ENCODE data around the gene ZGPAT.
"Not testable (repeated sequence)": the region's sequence is repeated elsewhere in the genome, so short reads cannot be mapped to it uniquely, and the experiment has no call there.

Gene ZGPAT

GRCh38 chr20:63703471-63703975 is 4.3 kb upstream of the ZGPAT start:
- no peak for DNase-seq

GRCh38 chr20:63703976-63704748 is 3.7 kb upstream of the ZGPAT start:
- DNase-seq: no peak

- DNase-seq: no peak
Measured at GRCh38 chr20:63704749-63705117, 3.1 kb upstream of the ZGPAT start.

- no peak for DNase-seq
Measured at GRCh38 chr20:63705232-63706026, 2.4 kb upstream of the ZGPAT start.

- DNase-seq: no peak
Measured at GRCh38 chr20:63706027-63706695, 1.7 kb upstream of the ZGPAT start.

- peak; percentile 74 for DNase-seq
Measured at GRCh38 chr20:63706852-63707557, 834 bp upstream of the ZGPAT start.

GRCh38 chr20:63708301-63709148 is 686 bp downstream of the ZGPAT start:
- DNase-seq: no peak

- DNase-seq: no peak
Measured at GRCh38 chr20:63709149-63709527, 1.3 kb downstream of the ZGPAT start.

GRCh38 chr20:63711085-63711645 is 3.3 kb downstream of the ZGPAT start:
- DNase-seq: no peak

- no peak for DNase-seq
Measured at GRCh38 chr20:63712191-63712590, 4.4 kb downstream of the ZGPAT start.

GRCh38 chr20:63714858-63715257 is 7.0 kb downstream of the ZGPAT start:
- DNase-seq: no peak

GRCh38 chr20:63718996-63719395 is 11.2 kb downstream of the ZGPAT start:
- DNase-seq: no peak

- not testable (repeated sequence) for DNase-seq
Measured at GRCh38 chr20:63722967-63723622, 15.3 kb downstream of the ZGPAT start.

- DNase-seq: not testable (repeated sequence)
Measured at GRCh38 chr20:63730189-63730733, 22.4 kb downstream of the ZGPAT start.

GRCh38 chr20:63731410-63731809 is 23.6 kb downstream of the ZGPAT start:
- DNase-seq: no peak

- DNase-seq: no peak
Measured at GRCh38 chr20:63732118-63733095, 24.6 kb downstream of the ZGPAT start.

- no peak for DNase-seq
Measured at GRCh38 chr20:63733117-63733516, 25.3 kb downstream of the ZGPAT start.

- DNase-seq: no peak
Measured at GRCh38 chr20:63733579-63734081, 25.8 kb downstream of the ZGPAT start.

Measured in stimulated activated CD4-positive, alpha-beta T cell treated with anti-CD3 and anti-CD28 coated beads, Interleukin-15, amount 100 ng/mL, for 24 hours (primary cell).